IMR-90 (cell line): ENCODE measurements around the gene ARHGAP19. TPM values are rescaled to one million over a fixed set of nuclear protein-coding genes. Genes with fewer than 3 reads are reported as not detected.

Experiments
- ATAC-seq: fragments of 200-7000 bp; cut with Tn5 transposase; 2 replicates; pipeline ENCODE4 v1.9.1; 2020; ENCODE audit warnings: low read depth, mild to moderate bottlenecking, moderate library complexity
- BruUV-seq: library from RNA; stranded (reverse); fragments of 400-500 nt; replicated peaks from 2 replicates; lab custom pipeline; 2021; lab: Mats Ljungman, UMichigan
- CTCF ChIA-PET: fragments of 300-600 bp; formaldehyde crosslinking; extraction: SDS; loops from one replicate; lab custom pipeline; 2021; ENCODE audit warnings: antibody characterized with exemption; lab: Yijun Ruan, JAX
- POLR2A ChIA-PET: fragments of 300-600 bp; sonication (Branson Sonifier 250); formaldehyde crosslinking; loops from one replicate; lab custom pipeline; 2022; ENCODE audit warnings: antibody characterized with exemption; ENCODE audit not compliant: unreplicated experiment; lab: Charles Lee
- DNase-seq: peaks from one replicate; pipeline ENCODE4 v3.0.0; 2013
- H2AFZ ChIP-seq: replicated peaks from 2 replicates; pipeline ENCODE3; 2013; ENCODE audit warnings: low read length, mild to moderate bottlenecking; ENCODE audit not compliant: poor library complexity
- H2AK5ac ChIP-seq: 2 replicates; pipeline ENCODE4 v1.6.1; 2013; ENCODE audit warnings: low read depth, low read length, inconsistent platforms
- H2AK9ac ChIP-seq: replicated peaks from 2 replicates; pipeline ENCODE3; 2013; ENCODE audit warnings: mild to moderate bottlenecking, low read depth, low read length, moderate library complexity; ENCODE audit not compliant: poor library complexity
- H2BK120ac ChIP-seq: 2 replicates; pipeline ENCODE4 v1.6.1; 2013; ENCODE audit warnings: low read depth, low read length, inconsistent platforms
- H2BK15ac ChIP-seq: 3 replicates; pipeline ENCODE4 v1.6.1; 2013; ENCODE audit warnings: low read depth, low read length, inconsistent platforms
- H2BK20ac ChIP-seq: 2 replicates; pipeline ENCODE4 v1.6.1; 2013; ENCODE audit warnings: low read depth, mild to moderate bottlenecking, inconsistent platforms, low read length, moderate library complexity
- H2BK5ac ChIP-seq: 2 replicates; pipeline ENCODE4 v1.6.1; 2013; ENCODE audit warnings: mild to moderate bottlenecking, low read depth, low read length, inconsistent platforms; ENCODE audit not compliant: poor library complexity, severe bottlenecking
- H3K14ac ChIP-seq: replicated peaks from 2 replicates; pipeline ENCODE4 v1.6.1; 2013; ENCODE audit warnings: low read depth, low read length, inconsistent platforms
- H3K18ac ChIP-seq: 2 replicates; pipeline ENCODE4 v1.6.1; 2013; ENCODE audit warnings: low read depth, low read length, control low read depth
- H3K23ac ChIP-seq: 2 replicates; pipeline ENCODE4 v1.6.1; 2013; ENCODE audit warnings: low read depth, low read length, inconsistent platforms
- H3K27ac ChIP-seq: 2 replicates; pipeline ENCODE4 v1.5.1; 2013; ENCODE audit warnings: mild to moderate bottlenecking, control low read depth, low read length; ENCODE audit not compliant: insufficient read depth
- H3K27me3 ChIP-seq: 2 replicates; pipeline ENCODE4 v1.6.1; 2013; ENCODE audit warnings: low read length; ENCODE audit not compliant: control insufficient read depth, insufficient read depth
- H3K36me3 ChIP-seq: 2 replicates; pipeline ENCODE4 v1.6.1; 2013; ENCODE audit warnings: low read length, mixed read lengths; ENCODE audit not compliant: control insufficient read depth, insufficient read depth
- H3K4ac ChIP-seq: 2 replicates; pipeline ENCODE4 v1.6.1; 2013; ENCODE audit warnings: low read depth, low read length, inconsistent platforms
- H3K4me1 ChIP-seq: 2 replicates; pipeline ENCODE4 v1.6.1; 2013; ENCODE audit warnings: low read length, mixed read lengths; ENCODE audit not compliant: control insufficient read depth, insufficient read depth
- H3K4me2 ChIP-seq: 2 replicates; pipeline ENCODE4 v1.6.1; 2013; ENCODE audit warnings: low read depth, mild to moderate bottlenecking, control low read depth, low read length, moderate library complexity
- H3K4me3 ChIP-seq: 2 replicates; pipeline ENCODE4 v1.5.1; 2013; ENCODE audit warnings: low read depth, mild to moderate bottlenecking, control low read depth, low read length, moderate library complexity; ENCODE audit not compliant: insufficient read depth
- H3K56ac ChIP-seq: 2 replicates; pipeline ENCODE4 v1.6.1; 2013; ENCODE audit warnings: low read length, inconsistent platforms; ENCODE audit not compliant: insufficient read depth; ENCODE audit errors: extremely low read depth
- H3K79me1 ChIP-seq, 2 experiments: 2 replicates each; pipeline ENCODE4 v1.6.1; 2013; ENCODE audit warnings: low read length in 2 of 2, inconsistent platforms in 1 of 2, low read depth in 1 of 2
- H3K9ac ChIP-seq: 2 replicates; pipeline ENCODE4 v1.6.1; 2013; ENCODE audit warnings: low read depth, low read length, control low read depth
- H3K9me1 ChIP-seq: 2 replicates; pipeline ENCODE4 v1.6.1; 2013; ENCODE audit warnings: low read length, inconsistent platforms; ENCODE audit not compliant: insufficient read depth
- H3K9me3 ChIP-seq: 2 replicates; pipeline ENCODE4 v1.6.1; 2013; ENCODE audit warnings: low read length; ENCODE audit not compliant: control insufficient read depth, insufficient read depth
- H4K20me1 ChIP-seq: 2 replicates; pipeline ENCODE4 v1.6.1; 2013; ENCODE audit warnings: low read length, inconsistent platforms; ENCODE audit not compliant: insufficient read depth
- H4K5ac ChIP-seq: 2 replicates; pipeline ENCODE4 v1.6.1; 2013; ENCODE audit warnings: mild to moderate bottlenecking, low read depth, low read length, control low read depth
- H4K8ac ChIP-seq, 2 experiments: 2 replicates each; pipeline ENCODE4 v1.6.1; 2013; ENCODE audit warnings: low read depth in 2 of 2, low read length in 2 of 2, control low read depth in 1 of 2, inconsistent platforms in 1 of 2
- H4K91ac ChIP-seq: 2 replicates; pipeline ENCODE4 v1.6.1; 2013; ENCODE audit warnings: low read depth, low read length, inconsistent platforms; ENCODE audit not compliant: insufficient read depth
- CHD1 ChIP-seq: IDR thresholded peaks from 2 replicates; pipeline ENCODE4 v1.6.1; 2012; ENCODE audit warnings: low read depth, low read length, improper control_type of control experiment
- MAZ ChIP-seq: IDR thresholded peaks from 2 replicates; pipeline ENCODE4 v1.6.1; 2012; ENCODE audit warnings: low read depth, mild to moderate bottlenecking, low read length, improper control_type of control experiment, moderate library complexity, borderline replicate concordance
- MXI1 ChIP-seq: IDR thresholded peaks from 2 replicates; pipeline ENCODE4 v1.6.1; 2012; ENCODE audit warnings: low read depth, mild to moderate bottlenecking, low read length, moderate library complexity, borderline replicate concordance
- NFE2L2 ChIP-seq: fragments of 150-350 bp; IDR thresholded peaks from 2 replicates; pipeline ENCODE4 v1.6.1; 2016; ENCODE audit warnings: low read depth, mild to moderate bottlenecking, low read length
- POLR2A ChIP-seq: IDR thresholded peaks from 2 replicates; pipeline ENCODE4 v1.6.1; 2012; ENCODE audit warnings: mild to moderate bottlenecking, low read depth, low read length
- RAD21 ChIP-seq: IDR thresholded peaks from 2 replicates; pipeline ENCODE4 v1.6.1; 2012; ENCODE audit warnings: low read length, improper control_type of control experiment
- RFX5 ChIP-seq: IDR thresholded peaks from 2 replicates; pipeline ENCODE4 v1.8.0; 2012; ENCODE audit warnings: low read depth, mild to moderate bottlenecking, low read length, moderate library complexity
- WGBS, 2 experiments: methylation state at CpG; one replicate each; pipeline versions ENCODE4 v1.1.5 to v1.1.7; 2013; ENCODE audit warnings: missing lambda C conversion rate in 2 of 2; ENCODE audit not compliant: insufficient read length in 1 of 2; ENCODE audit errors: extremely low coverage in 2 of 2; 5-methylcytosine and 5-hydroxymethylcytosine counted together
- dilution Hi-C: fragments of 300-500 bp; cut with HindIII; formaldehyde crosslinking; loops from one replicate; pipeline ENCODE4 v1.14.3; 2018; ENCODE audit warnings: low sequenced_read_pairs; ENCODE audit not compliant: unreplicated experiment
- in situ Hi-C: fragments of 300-500 bp; cut with MboI; formaldehyde crosslinking; loops from 3 replicates; pipeline ENCODE4 v1.14.3; 2019; ENCODE audit warnings: low sequenced_read_pairs, inconsistent platforms, mixed read lengths
- intact Hi-C: fragments of 100-400 bp; cut with micrococcal nuclease; formaldehyde crosslinking; loops from 2 replicates; pipeline ENCODE4 v1.10.0; 2022
- polyA plus RNA-seq, 3 experiments: library from polyadenylated mRNA; depleted of rRNA; stranded (reverse); fragments of >200 nt; gene quantifications; 2 replicates each; pipeline ENCODE4 v1.2.3, GENCODE V29; 2012; ENCODE audit warnings: low replicate concordance in 1 of 3
- total RNA-seq: library from RNA; depleted of rRNA; stranded (reverse); fragments of >200 nt; gene quantifications from 2 replicates; pipeline ENCODE4 v1.2.3, GENCODE V29; 2012
- TF ChIP-seq, protein P1 (sequence below): conservative IDR thresholded peaks from 2 replicates; pipeline ENCODE4 v1.5.1; 2012; ENCODE audit warnings: mild to moderate bottlenecking, low read depth, low read length, improper control_type of control experiment

Gene ARHGAP19
- total and polyA plus RNA-seq, 2 of the 4 experiments (the other 2 are of a cell fraction): 6.3 to 7.0 TPM

DNA sequence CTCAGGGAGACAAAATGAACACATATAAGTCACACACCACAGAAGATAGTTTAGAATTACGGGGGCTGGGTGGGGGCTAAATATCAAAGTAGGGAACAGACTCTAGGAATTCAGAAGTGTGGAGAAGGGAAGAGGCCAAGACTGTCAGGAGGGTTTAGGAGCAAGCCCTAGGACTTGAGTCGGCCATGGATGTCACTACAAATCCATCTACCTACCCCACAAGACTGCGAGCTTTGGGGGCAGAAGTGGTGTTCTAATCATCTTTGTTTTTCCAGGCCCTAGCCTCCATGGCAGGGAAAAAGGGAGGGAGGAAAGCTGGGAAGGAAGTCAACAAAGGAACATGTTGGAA, 5.8 kb upstream of the ARHGAP19 start:
- no peaks in the 10 kb centered on the region for H3K4me1 ChIP-seq
- no peak overlapping the region for H2AK9ac ChIP-seq
- H4K8ac ChIP-seq: no peak overlapping the region
- H2BK20ac ChIP-seq: no peak overlapping the region
- H3K79me1 ChIP-seq: no peaks in the 10 kb centered on the region
- BruUV-seq: no TSS peak
- POLR2A ChIA-PET: no interaction called here
- H3K9me3 ChIP-seq: no peaks in the 10 kb centered on the region
- no peak overlapping the region for H3K4me3 ChIP-seq
- no peak overlapping the region for H4K91ac ChIP-seq
- no peak overlapping the region for H3K18ac ChIP-seq
- no peaks in the 10 kb centered on the region for H3K36me3 ChIP-seq
- H3K27ac ChIP-seq: no peak overlapping the region
- DNase-seq (no peak), ATAC-seq (no peak; the same call in 1 of the 2 replicates)
- CTCF ChIA-PET: no interaction called here
- no peak overlapping the region for H3K4ac ChIP-seq
- in situ Hi-C loops: no loop called here
- intact Hi-C loops: no loop called here
- H3K23ac ChIP-seq: no peak overlapping the region
- no CpG with 5 or more reads among the region's 3 CpGs for WGBS, 2 experiments
- H2BK120ac ChIP-seq: no peak overlapping the region
- H3K4me2 ChIP-seq: no peak overlapping the region
- dilution Hi-C loops: no loop called here
- peak overlapping the region; percentile 65 for H2AFZ ChIP-seq
- no peak for TF ChIP-seq MXI1
- TF ChIP-seq POLR2A: no peak
- no peak for TF ChIP-seq NFE2L2
- no peak for TF ChIP-seq MAZ
- TF ChIP-seq RFX5: no peak
- TF ChIP-seq, protein P1, sequence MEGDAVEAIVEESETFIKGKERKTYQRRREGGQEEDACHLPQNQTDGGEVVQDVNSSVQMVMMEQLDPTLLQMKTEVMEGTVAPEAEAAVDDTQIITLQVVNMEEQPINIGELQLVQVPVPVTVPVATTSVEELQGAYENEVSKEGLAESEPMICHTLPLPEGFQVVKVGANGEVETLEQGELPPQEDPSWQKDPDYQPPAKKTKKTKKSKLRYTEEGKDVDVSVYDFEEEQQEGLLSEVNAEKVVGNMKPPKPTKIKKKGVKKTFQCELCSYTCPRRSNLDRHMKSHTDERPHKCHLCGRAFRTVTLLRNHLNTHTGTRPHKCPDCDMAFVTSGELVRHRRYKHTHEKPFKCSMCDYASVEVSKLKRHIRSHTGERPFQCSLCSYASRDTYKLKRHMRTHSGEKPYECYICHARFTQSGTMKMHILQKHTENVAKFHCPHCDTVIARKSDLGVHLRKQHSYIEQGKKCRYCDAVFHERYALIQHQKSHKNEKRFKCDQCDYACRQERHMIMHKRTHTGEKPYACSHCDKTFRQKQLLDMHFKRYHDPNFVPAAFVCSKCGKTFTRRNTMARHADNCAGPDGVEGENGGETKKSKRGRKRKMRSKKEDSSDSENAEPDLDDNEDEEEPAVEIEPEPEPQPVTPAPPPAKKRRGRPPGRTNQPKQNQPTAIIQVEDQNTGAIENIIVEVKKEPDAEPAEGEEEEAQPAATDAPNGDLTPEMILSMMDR: no peak
- no peak for TF ChIP-seq CHD1
- TF ChIP-seq RAD21: no peak
- H2AK5ac ChIP-seq: no peak overlapping the region
- no peak overlapping the region for H3K56ac ChIP-seq
- no peak overlapping the region for H3K9ac ChIP-seq
- no peak overlapping the region for H3K14ac ChIP-seq
- no peak overlapping the region for H4K5ac ChIP-seq
- no peaks in the 10 kb centered on the region for H3K9me1 ChIP-seq
- H4K20me1 ChIP-seq: no peaks in the 10 kb centered on the region
- H3K27me3 ChIP-seq: no peaks in the 10 kb centered on the region; the same call in 1 of the 2 replicates
- H2BK15ac ChIP-seq: no peak overlapping the region
- no peak overlapping the region for H2BK5ac ChIP-seq
